ENCODE results near the gene TNFAIP8L1. TPM values are rescaled to one million over a fixed set of nuclear protein-coding genes. Genes with fewer than 3 reads are reported as not detected.
A peak's percentile ranks its signal among the peaks of the same experiment; 100 is the strongest.

Gene TNFAIP8L1
- total RNA-seq, 1 experiment from 2014 or later: 22.2 TPM

DNA sequence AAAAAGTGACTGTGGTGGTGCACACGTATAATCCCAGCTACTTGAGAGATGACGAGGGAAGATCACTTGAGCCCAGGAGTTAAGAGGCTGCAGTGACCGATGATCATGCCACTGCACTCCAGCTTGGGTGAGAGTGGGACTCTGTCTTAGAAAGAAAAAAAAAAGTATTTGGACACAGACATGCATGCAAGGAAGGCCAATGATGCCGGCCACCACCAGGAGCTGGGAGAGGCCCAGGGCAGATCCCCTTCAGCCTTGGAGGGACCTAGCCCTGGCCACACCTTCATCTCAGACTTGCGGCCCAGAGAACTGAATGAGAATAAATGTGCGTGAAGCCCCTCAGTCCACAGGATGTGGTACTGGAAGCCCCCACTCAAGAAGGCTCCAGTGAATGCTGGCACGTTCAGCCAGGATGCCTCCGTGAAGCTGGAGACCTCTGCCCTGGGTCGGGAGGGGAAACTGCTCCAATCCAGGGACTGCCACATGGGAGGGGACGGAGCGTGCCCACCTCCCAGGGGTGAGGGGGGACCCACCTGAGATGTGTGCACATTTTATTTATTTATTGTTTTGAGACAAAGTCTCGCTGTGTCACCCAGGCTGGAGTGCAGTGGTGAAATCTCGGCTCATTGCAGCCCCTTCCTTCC is 14.6 kb downstream of the TNFAIP8L1 start (continued):
- TF ChIP-seq, protein P1, sequence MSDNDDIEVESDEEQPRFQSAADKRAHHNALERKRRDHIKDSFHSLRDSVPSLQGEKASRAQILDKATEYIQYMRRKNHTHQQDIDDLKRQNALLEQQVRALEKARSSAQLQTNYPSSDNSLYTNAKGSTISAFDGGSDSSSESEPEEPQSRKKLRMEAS (IDR thresholded peaks at IDR 0.05): no peak
- TF ChIP-seq SP1 (IDR thresholded peaks at IDR 0.05; ENCODE audit: low read depth) (no peak), TCF7L2 (IDR thresholded peaks at IDR 0.05; ENCODE audit: borderline replicate concordance, extremely low read depth, insufficient read depth, insufficient read length) (no peak)

DNA sequence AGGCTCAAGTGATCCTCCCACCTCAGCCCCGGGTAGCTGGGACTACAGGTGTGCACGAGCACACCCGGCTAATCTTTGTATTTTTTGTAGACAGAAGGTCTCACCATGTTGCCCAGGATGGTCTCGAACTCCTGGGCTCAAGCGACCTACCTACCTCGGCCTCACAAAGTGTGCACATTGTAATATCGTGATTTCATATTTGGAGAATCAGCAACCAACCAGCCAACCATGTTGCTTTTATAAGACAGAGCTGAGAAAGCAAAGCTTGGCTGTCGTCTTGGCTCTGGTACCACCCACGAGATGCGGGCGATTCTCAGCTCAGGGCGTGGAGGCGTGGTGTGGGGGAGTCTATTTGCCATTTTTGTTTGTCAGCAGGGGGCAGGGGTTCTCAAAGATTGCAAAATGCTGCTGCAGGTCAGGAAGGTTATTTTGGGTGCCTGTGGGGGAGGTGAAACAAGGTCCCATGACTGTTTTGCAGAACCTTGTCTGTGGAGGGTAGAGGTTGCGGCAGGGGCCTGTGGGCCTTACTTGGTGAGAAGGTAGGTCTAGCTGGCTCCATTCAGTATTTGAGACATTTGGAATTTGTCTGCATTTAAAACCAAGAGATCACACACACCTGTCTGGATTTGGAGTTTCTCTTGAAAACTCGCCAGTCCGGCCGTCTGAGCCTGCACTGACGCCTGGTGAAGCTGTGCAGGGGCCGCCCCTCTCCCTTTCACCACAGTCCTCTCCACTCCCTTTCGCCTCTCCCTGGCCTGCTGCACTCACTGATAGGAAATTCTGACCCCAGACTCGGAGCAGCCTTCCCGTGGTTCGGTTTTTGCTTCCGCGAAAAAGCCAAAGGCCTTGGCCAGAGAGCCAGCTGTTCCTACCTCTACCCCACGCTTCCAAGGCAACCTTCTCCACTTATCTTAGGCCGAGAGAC is 15.4 kb downstream of the TNFAIP8L1 start:
- ChIA-PET RAD21 (ENCODE audit: low non-redundant PET in 1 of 2, low total read pairs in 2 of 2, uncharacterized antibody in 2 of 2, unreplicated experiment in 2 of 2) (no interaction called here), CTCF (no interaction called here), POLR2A (no interaction called here)
- ATAC-seq (no peak), DNase-seq (ENCODE audit: low read depth, low spot score) (no peak)
- H3K4me3 ChIP-seq (replicated peaks in 1 of 2; ENCODE audit: low read depth in 1 of 2, low read length in 2 of 2): no peak overlapping the region
- TSS peak; percentile 63 for BruUV-seq (replicated peaks)
- peaks cover under 1% of the 10 kb centered on the region; the same call in 1 of the 2 replicates for H3K79me2 ChIP-seq (ENCODE audit: insufficient read depth, low read length)
- TF ChIP-seq POLR2AphosphoS5 (IDR thresholded peaks at IDR 0.05; ENCODE audit: low read depth, low read length) (peak; percentile 16; the same call in 1 of the 2 replicates), SRF (IDR thresholded peaks at IDR 0.05; ENCODE audit: low read depth) (no peak)
- TF ChIP-seq, protein P1 (IDR thresholded peaks at IDR 0.05): no peak
- no peaks in the 10 kb centered on the region for H3K9me3 ChIP-seq (ENCODE audit: control insufficient read depth in 1 of 2, insufficient read depth in 1 of 2, low read depth in 1 of 2, low read length in 2 of 2)
- H2AFZ ChIP-seq (ENCODE audit: low read depth, low read length, poor library complexity, severe bottlenecking): no peak overlapping the region
- H3K9ac ChIP-seq (ENCODE audit: low read length): no peak overlapping the region
- no peaks in the 10 kb centered on the region for H3K4me1 ChIP-seq (ENCODE audit: control insufficient read depth in 1 of 2, insufficient read depth in 2 of 2, low read length in 2 of 2)
- peaks cover 10 to 17% of the 10 kb centered on the region in 2 experiments; a peak in 3 of 4 replicates for H3K36me3 ChIP-seq (ENCODE audit: control insufficient read depth in 1 of 2, insufficient read depth in 2 of 2, low read length in 2 of 2)
- no peaks in the 10 kb centered on the region for H3K9me2 ChIP-seq (ENCODE audit: insufficient read depth)
- H3K27ac ChIP-seq (ENCODE audit: low read depth, low read length): no peak overlapping the region
- intact Hi-C loops (cut with micrococcal nuclease): no loop called here
- no peaks in the 10 kb centered on the region for H4K20me1 ChIP-seq (ENCODE audit: insufficient read depth)
- no peaks in the 10 kb centered on the region for H3K27me3 ChIP-seq (ENCODE audit: insufficient read depth, low read length)
- no peak overlapping the region for H3K4me2 ChIP-seq (ENCODE audit: low read length)

Data from HCT116 (cell line).